ENCODE data around the gene OR10J4.

The OR10J4 gene

DNA sequence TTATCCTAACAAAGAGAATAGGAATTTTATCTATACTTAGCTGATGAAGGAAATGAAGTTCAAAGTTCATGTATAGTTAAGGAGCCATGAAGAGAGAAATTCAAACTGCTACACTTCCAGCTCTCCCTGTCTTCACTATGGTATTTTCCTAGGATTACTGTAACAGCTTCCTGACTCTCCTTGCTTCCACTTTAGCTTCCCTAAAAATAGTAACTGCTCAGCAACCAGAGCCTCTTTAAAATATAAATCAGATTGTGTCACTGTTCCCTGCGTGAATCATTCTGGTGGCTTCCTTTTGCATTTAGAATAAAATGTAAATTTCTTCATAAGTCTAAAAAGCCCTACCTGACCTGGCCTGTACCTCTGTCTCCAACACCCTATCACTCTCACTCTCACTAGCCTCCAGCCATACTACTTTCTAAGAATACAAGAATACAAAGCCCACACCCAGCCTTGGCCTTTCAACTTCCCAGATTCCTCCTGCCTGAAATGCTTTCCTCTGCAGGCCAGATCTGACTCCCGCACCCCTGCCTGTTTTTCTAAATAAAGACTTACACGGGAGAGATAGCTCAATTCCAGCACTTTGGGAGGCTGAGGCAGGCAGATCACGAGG is 38.0 kb downstream of the OR10J4 start:
- TF ChIP-seq FOXP2 (optimal IDR thresholded peaks at IDR 0.05; ENCODE audit: borderline replicate concordance, extremely low read depth, extremely low read length, insufficient read depth) (no peak), SIN3A (IDR thresholded peaks at IDR 0.05; ENCODE audit: borderline replicate concordance, insufficient read depth, low read length) (no peak), TAF1 (IDR thresholded peaks at IDR 0.05; ENCODE audit: borderline replicate concordance, insufficient read depth, low read length) (no peak), POLR2AphosphoS5 (IDR thresholded peaks at IDR 0.05; ENCODE audit: low read depth, low read length) (no peak)
- TF ChIP-seq, protein P1, sequence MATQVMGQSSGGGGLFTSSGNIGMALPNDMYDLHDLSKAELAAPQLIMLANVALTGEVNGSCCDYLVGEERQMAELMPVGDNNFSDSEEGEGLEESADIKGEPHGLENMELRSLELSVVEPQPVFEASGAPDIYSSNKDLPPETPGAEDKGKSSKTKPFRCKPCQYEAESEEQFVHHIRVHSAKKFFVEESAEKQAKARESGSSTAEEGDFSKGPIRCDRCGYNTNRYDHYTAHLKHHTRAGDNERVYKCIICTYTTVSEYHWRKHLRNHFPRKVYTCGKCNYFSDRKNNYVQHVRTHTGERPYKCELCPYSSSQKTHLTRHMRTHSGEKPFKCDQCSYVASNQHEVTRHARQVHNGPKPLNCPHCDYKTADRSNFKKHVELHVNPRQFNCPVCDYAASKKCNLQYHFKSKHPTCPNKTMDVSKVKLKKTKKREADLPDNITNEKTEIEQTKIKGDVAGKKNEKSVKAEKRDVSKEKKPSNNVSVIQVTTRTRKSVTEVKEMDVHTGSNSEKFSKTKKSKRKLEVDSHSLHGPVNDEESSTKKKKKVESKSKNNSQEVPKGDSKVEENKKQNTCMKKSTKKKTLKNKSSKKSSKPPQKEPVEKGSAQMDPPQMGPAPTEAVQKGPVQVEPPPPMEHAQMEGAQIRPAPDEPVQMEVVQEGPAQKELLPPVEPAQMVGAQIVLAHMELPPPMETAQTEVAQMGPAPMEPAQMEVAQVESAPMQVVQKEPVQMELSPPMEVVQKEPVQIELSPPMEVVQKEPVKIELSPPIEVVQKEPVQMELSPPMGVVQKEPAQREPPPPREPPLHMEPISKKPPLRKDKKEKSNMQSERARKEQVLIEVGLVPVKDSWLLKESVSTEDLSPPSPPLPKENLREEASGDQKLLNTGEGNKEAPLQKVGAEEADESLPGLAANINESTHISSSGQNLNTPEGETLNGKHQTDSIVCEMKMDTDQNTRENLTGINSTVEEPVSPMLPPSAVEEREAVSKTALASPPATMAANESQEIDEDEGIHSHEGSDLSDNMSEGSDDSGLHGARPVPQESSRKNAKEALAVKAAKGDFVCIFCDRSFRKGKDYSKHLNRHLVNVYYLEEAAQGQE (IDR thresholded peaks at IDR 0.05; ENCODE audit: insufficient read depth in 1 of 2, low read depth in 2 of 2, low read length in 2 of 2), result no peak

DNA sequence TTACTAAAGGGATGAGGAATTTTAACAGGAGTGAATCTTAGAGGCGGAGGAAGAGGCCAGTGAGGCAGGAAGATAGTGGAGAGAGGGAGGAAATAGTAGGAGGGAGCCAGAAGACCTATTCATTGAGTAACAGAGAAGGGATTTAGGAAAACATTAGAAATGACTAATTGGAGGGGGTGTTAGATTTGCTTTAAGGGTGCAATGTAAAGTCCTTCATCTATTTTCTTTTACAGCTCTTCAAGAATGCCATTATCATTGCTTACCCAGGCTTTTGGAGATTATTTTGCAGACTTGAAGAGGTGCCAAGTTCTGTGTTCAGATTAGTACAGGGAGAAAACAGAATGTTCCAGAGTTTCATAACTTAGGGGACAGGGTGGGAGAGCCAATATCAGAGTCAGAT is 41.3 kb downstream of the OR10J4 start:
- no peak for TF ChIP-seq POLR2AphosphoS5 (IDR thresholded peaks at IDR 0.05; ENCODE audit: low read depth, low read length)
- TF ChIP-seq SIN3A (IDR thresholded peaks at IDR 0.05; ENCODE audit: borderline replicate concordance, insufficient read depth, low read length), result no peak
- TF ChIP-seq, protein P1 (IDR thresholded peaks at IDR 0.05; ENCODE audit: insufficient read depth in 1 of 2, low read depth in 2 of 2, low read length in 2 of 2), result no peak
- no peak for TF ChIP-seq TAF1 (IDR thresholded peaks at IDR 0.05; ENCODE audit: borderline replicate concordance, insufficient read depth, low read length)
- TF ChIP-seq FOXP2 (optimal IDR thresholded peaks at IDR 0.05; ENCODE audit: borderline replicate concordance, extremely low read depth, extremely low read length, insufficient read depth), result no peak

DNA sequence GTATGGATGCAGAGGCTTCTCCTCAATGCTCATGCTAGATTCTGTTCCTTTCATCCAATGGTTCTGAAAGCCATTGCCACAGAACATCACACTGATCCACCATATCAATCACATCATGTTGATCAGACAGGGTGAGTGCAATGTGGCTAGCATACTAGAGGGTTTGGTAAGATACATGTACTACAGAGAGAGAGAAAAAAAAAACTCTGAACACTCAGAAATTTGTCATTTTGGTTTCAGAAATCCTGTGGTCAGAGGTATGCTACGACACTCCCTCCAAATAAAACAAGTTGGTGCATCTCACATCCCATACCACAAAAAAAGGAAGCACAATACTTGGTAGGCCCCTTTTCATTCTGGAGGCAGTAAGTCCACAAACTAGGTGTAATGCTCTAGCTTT is 42.9 kb downstream of the OR10J4 start:
- TF ChIP-seq TAF1 (IDR thresholded peaks at IDR 0.05; ENCODE audit: borderline replicate concordance, insufficient read depth, low read length) (no peak), SIN3A (IDR thresholded peaks at IDR 0.05; ENCODE audit: borderline replicate concordance, insufficient read depth, low read length) (no peak), FOXP2 (optimal IDR thresholded peaks at IDR 0.05; ENCODE audit: borderline replicate concordance, extremely low read depth, extremely low read length, insufficient read depth) (no peak), POLR2AphosphoS5 (IDR thresholded peaks at IDR 0.05; ENCODE audit: low read depth, low read length) (no peak)
- TF ChIP-seq, protein P1 (IDR thresholded peaks at IDR 0.05; ENCODE audit: insufficient read depth in 1 of 2, low read depth in 2 of 2, low read length in 2 of 2), result no peak

Data from PFSK-1 (cell line).